ENCODE data around the gene ST8SIA5. TPM values are rescaled to one million over a fixed set of nuclear protein-coding genes. Genes with fewer than 3 reads are reported as not detected.

ST8SIA5 gene
- total and polyA plus RNA-seq, 9 donors, result 0.35 to 1.3 (median 0.52) TPM; not detected in 1

DNA sequence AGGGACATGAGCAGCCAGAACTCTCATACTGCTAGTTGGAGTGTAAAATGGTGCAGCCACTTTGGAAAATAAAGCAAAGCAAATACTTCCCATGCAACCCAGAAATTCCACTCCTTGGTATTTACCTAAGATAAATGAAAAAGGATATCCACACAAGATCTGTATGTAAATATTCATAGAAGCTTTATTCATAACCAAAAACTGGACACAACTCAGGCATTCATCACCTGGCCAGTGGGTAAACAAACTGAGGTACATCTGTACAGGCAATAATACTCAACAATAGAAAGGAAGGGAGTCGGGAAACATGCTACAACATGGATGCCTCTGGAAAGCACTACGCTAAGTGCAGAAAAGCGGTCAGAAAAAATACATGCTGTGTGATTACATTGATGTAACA is 97.4 kb downstream of the ST8SIA5 start:
- no peaks in the 10 kb centered on the region for H3K4me1 ChIP-seq (ENCODE audit: insufficient read depth)
- 85 to 93% (median 88%) methylated on average over 3 of the region's 3 CpGs for WGBS, 3 donors
- H3K4me3 ChIP-seq, result no peak overlapping the region
- no peak overlapping the region for H3K27ac ChIP-seq
- no peaks in the 10 kb centered on the region for H3K27me3 ChIP-seq
- H3K9me3 ChIP-seq, result no peaks in the 10 kb centered on the region
- intact Hi-C loops (cut with DNase I), result loop anchor here (5.0 to 10.0 kb wide), 7 partner anchors 372 to 515 kb away; a partner anchor contains a TSS
- DNase-seq, result no peak
- H3K36me3 ChIP-seq, result no peaks in the 10 kb centered on the region
- no peak for TF ChIP-seq POLR2A (IDR thresholded peaks at IDR 0.05)
- TF ChIP-seq, protein P1, sequence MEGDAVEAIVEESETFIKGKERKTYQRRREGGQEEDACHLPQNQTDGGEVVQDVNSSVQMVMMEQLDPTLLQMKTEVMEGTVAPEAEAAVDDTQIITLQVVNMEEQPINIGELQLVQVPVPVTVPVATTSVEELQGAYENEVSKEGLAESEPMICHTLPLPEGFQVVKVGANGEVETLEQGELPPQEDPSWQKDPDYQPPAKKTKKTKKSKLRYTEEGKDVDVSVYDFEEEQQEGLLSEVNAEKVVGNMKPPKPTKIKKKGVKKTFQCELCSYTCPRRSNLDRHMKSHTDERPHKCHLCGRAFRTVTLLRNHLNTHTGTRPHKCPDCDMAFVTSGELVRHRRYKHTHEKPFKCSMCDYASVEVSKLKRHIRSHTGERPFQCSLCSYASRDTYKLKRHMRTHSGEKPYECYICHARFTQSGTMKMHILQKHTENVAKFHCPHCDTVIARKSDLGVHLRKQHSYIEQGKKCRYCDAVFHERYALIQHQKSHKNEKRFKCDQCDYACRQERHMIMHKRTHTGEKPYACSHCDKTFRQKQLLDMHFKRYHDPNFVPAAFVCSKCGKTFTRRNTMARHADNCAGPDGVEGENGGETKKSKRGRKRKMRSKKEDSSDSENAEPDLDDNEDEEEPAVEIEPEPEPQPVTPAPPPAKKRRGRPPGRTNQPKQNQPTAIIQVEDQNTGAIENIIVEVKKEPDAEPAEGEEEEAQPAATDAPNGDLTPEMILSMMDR (IDR thresholded peaks at IDR 0.05), result no peak
- TF ChIP-seq EP300 (IDR thresholded peaks at IDR 0.05), result no peak

DNA sequence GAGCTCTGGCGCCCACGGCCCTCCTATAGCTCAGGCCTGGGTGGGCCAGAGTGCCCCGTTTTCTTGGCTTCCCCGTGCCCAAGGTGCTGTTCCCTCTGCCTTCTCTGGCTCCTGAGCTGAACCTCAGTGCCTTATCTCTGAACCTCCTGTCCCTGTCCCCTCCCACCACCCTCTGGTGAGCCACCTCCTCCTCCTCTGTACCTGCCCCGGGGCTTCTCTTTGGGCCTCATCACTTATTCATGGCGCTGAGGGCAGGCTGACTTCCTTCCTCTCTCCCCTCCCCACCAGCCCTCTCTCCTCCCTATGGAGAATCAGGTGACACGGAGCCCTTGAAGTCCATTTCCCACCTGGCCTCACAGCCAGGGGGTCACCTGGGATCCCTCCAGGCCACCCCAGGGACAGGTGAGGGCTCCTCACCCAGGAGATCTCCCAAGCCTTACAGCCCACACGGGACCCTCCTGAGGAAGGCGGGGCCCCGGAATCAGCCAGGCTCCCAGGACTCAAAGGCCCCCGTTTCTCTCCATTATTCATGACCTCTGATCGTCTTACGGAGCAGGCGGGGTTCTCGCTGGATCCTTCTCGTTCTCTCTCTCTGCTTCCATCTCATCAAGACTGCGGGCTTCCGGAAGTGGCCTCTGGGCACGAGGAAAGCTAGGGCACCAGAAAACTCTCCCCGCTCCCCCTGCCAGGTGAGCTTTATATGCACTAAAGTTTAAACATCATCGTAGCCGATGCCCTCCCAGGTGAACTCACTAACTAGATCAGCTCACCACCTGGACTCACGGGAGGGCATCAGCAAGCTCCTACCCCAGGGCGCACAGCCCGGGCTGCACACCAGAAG is 99.5 kb downstream of the ST8SIA5 start, which contains the start of gene LOXHD1:
TSS of gene LOXHD1 (minus strand) at position 106 of the 841 bp plus-strand sequence. CDS start 187 bp downstream, outside the sequence.
- Histone ChIP-seq H3K36me3 (no peaks in the 10 kb centered on the region), H3K27ac (no peak within 1 kb of the TSS), H3K4me3 (no peak within 1 kb of the TSS), H3K9me3 (no peaks in the 10 kb centered on the region), H3K27me3 (no peaks in the 10 kb centered on the region), H3K4me1 (ENCODE audit: insufficient read depth) (no peaks in the 10 kb centered on the region)
- WGBS, 3 donors, result 74 to 75% (median 75%) methylated on average over 25 of the region's 25 CpGs
- intact Hi-C loops (cut with DNase I), result loop anchor here (5.0 to 10.0 kb wide), 7 partner anchors 370 to 513 kb away; a partner anchor contains a TSS
- TF ChIP-seq EP300 (IDR thresholded peaks at IDR 0.05), result no peak
- DNase-seq, result no peak

DNA sequence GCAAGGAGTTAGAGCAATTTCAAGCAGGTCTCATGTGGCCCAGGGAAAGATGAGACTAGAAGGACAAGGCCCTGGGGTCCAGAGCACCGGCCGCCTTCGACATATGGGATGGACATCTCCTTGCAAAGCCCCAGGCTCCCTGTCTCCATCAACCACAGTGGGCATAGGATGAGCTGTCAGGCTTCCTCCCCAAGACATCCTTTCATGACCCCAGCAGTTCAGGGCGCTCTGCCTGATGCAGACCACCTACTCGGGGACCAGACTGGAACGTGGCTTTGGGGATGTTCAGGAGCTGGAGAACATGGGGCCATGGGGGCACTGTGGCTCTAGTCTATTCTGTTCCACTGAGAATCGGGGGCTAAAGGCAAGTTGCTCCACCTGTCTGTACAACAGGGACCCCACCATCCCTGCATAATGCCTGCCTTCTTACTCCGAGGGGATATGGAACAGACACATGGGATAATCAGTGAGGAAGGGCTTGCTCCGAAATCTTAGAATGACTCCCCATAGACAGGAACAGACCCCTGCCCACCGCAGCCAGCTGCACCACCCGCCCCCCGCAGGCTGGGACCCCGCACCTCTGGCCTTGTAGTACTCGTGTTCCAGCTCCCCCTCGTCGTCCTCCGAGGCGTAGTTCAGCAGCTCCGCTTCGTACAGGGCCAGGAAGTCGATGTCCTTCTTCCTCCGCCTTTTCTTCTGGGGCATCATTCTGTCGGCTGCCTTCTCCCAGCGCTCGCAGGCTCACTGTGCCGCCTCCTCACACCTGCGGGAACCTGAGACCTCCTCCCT is 100.3 kb downstream of the ST8SIA5 start:
- WGBS, 3 donors, result 67 to 73% (median 70%) methylated on average over 27 of the region's 27 CpGs

DNA sequence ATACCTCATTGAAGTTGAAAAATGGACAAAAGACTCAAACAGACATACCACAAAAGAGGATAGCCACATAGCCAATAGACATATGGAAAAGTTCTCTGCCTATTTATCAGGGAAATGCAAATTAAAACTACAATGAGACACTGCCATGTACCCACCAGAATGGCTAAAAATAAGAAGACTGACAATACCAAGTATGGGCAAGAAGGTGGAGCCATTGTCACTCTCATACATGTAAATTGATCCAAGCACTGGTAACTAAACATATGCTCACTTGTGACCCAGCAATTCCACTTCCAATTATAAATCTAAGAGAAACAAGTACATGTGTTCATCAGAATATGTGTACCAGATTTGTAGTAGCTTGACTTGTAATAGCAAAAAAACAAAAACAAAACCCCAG is 104.5 kb downstream of the ST8SIA5 start:
- H3K27ac ChIP-seq, result no peak overlapping the region
- no peaks in the 10 kb centered on the region for H3K27me3 ChIP-seq
- intact Hi-C loops (cut with DNase I), result loop anchor here (10.0 kb wide), 4 partner anchors 378 to 508 kb away; a partner anchor contains a TSS
- TF ChIP-seq POLR2A (IDR thresholded peaks at IDR 0.05) (no peak), EP300 (IDR thresholded peaks at IDR 0.05) (no peak)
- TF ChIP-seq, protein P1 (IDR thresholded peaks at IDR 0.05), result no peak
- no peak for DNase-seq
- no peaks in the 10 kb centered on the region for H3K36me3 ChIP-seq
- no peaks in the 10 kb centered on the region for H3K9me3 ChIP-seq
- H3K4me3 ChIP-seq, result no peak overlapping the region
- H3K4me1 ChIP-seq (ENCODE audit: insufficient read depth), result no peaks in the 10 kb centered on the region

More for the DNA sequence above, 100.3 kb downstream of the ST8SIA5 start:
- no peak overlapping the region for H3K4me3 ChIP-seq
- no peaks in the 10 kb centered on the region for H3K27me3 ChIP-seq
- TF ChIP-seq EP300 (IDR thresholded peaks at IDR 0.05) (no peak), POLR2A (IDR thresholded peaks at IDR 0.05) (no peak)
- TF ChIP-seq, protein P1 (IDR thresholded peaks at IDR 0.05), result no peak
- no peaks in the 10 kb centered on the region for H3K4me1 ChIP-seq (ENCODE audit: insufficient read depth)
- H3K27ac ChIP-seq, result no peak overlapping the region
- H3K9me3 ChIP-seq, result no peaks in the 10 kb centered on the region
- DNase-seq, result no peak
- intact Hi-C loops (cut with DNase I), result loop anchor here (5.0 to 10.0 kb wide), 7 partner anchors 369 to 512 kb away; a partner anchor contains a TSS
- no peaks in the 10 kb centered on the region for H3K36me3 ChIP-seq
